Hepatocyte (in vitro differentiated cells): ENCODE data around the gene CASKIN2.

Source experiments
- EZH2 ChIP-seq: fragments of 200-600 bp; sonication (generic); IDR thresholded peaks from 2 replicates; pipeline ENCODE4 v1.6.1; 2016; ENCODE audit warnings: antibody characterized with exemption, mild to moderate bottlenecking, borderline replicate concordance
- TF ChIP-seq, protein P1 (sequence below): fragments of 200-600 bp; sonication (generic); IDR thresholded peaks from 2 replicates; pipeline ENCODE4 v1.5.1; 2016; ENCODE audit warnings: antibody characterized with exemption, mild to moderate bottlenecking; ENCODE audit not compliant: poor library complexity

DNA sequence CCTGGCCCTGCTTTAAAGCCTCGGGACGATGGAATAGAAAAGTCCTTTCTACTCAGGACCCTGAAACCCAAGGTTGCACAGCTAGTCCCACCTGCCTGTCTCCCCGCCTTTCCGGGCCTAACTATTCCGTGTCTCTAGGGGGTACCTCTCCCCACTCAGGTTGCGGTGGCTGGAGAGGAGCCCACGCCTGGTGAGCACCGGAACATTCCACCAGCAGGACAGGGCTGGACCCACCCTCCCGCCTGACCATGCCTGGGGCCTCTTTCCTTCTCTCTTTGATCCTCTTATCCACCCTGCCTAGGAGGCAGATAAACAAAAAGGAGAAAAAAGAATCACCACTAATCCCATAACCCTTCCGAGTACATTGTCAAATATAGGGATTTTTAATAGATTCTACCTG, 21.0 kb upstream of the CASKIN2 start:
- TF ChIP-seq, protein P1, sequence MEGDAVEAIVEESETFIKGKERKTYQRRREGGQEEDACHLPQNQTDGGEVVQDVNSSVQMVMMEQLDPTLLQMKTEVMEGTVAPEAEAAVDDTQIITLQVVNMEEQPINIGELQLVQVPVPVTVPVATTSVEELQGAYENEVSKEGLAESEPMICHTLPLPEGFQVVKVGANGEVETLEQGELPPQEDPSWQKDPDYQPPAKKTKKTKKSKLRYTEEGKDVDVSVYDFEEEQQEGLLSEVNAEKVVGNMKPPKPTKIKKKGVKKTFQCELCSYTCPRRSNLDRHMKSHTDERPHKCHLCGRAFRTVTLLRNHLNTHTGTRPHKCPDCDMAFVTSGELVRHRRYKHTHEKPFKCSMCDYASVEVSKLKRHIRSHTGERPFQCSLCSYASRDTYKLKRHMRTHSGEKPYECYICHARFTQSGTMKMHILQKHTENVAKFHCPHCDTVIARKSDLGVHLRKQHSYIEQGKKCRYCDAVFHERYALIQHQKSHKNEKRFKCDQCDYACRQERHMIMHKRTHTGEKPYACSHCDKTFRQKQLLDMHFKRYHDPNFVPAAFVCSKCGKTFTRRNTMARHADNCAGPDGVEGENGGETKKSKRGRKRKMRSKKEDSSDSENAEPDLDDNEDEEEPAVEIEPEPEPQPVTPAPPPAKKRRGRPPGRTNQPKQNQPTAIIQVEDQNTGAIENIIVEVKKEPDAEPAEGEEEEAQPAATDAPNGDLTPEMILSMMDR: no peak
- TF ChIP-seq EZH2: no peak
